ENCODE results near the gene TBC1D22A. TPM values are rescaled to one million over a fixed set of nuclear protein-coding genes. Genes with fewer than 3 reads are reported as not detected.

The TBC1D22A gene
- total RNA-seq, 1 experiment from 2014 or later, result 20.9 TPM

- H3K79me2 ChIP-seq (ENCODE audit: insufficient read depth, low read length), result no peaks in the 10 kb centered on the region
- H3K27me3 ChIP-seq (ENCODE audit: insufficient read depth, low read length), result no peaks in the 10 kb centered on the region
- ATAC-seq (no peak), DNase-seq (ENCODE audit: low read depth, low spot score) (no peak)
- no TSS peak for BruUV-seq (replicated peaks)
- ChIA-PET POLR2A (interaction anchor here (0.7 kb wide), 1 partner anchor 227 kb away, joined by 4 read pairs; no protein-coding TSS in a partner anchor), RAD21 (ENCODE audit: low non-redundant PET in 1 of 2, low total read pairs in 2 of 2, uncharacterized antibody in 2 of 2, unreplicated experiment in 2 of 2) (no interaction called here), CTCF (no interaction called here)
- H3K9ac ChIP-seq (ENCODE audit: low read length), result no peak overlapping the region
- no peak overlapping the region for H3K4me3 ChIP-seq (replicated peaks in 1 of 2; ENCODE audit: low read depth in 1 of 2, low read length in 2 of 2)
- H3K9me3 ChIP-seq (ENCODE audit: control insufficient read depth in 1 of 2, insufficient read depth in 1 of 2, low read depth in 1 of 2, low read length in 2 of 2), result no peaks in the 10 kb centered on the region
- no peak overlapping the region for H3K27ac ChIP-seq (ENCODE audit: low read depth, low read length)
- no peaks in the 10 kb centered on the region for H4K20me1 ChIP-seq (ENCODE audit: insufficient read depth)
- TF ChIP-seq MAX (IDR thresholded peaks at IDR 0.05), result no peak
- TF ChIP-seq SP1 (IDR thresholded peaks at IDR 0.05; ENCODE audit: low read depth), result no peak
- TF ChIP-seq CTCF (IDR thresholded peaks at IDR 0.05 in 2 of 3, conservative IDR thresholded peaks at IDR 0.05 in 1 of 3; ENCODE audit: borderline replicate concordance in 1 of 3, insufficient read depth in 1 of 3, low read depth in 2 of 3, low read length in 2 of 3), result no peak
- TF ChIP-seq SRF (IDR thresholded peaks at IDR 0.05; ENCODE audit: low read depth), result no peak
- no peak for TF ChIP-seq ELF1 (IDR thresholded peaks at IDR 0.05; ENCODE audit: borderline replicate concordance, low read depth)
- no peak for TF ChIP-seq TCF7L2 (IDR thresholded peaks at IDR 0.05; ENCODE audit: borderline replicate concordance, extremely low read depth, insufficient read depth, insufficient read length)
- no peak for TF ChIP-seq SIN3A (IDR thresholded peaks at IDR 0.05; ENCODE audit: low read depth)
- TF ChIP-seq JUND (IDR thresholded peaks at IDR 0.05), result no peak
- TF ChIP-seq CBX3 (IDR thresholded peaks at IDR 0.05; ENCODE audit: low read depth), result no peak
- H3K4me1 ChIP-seq (ENCODE audit: control insufficient read depth in 1 of 2, insufficient read depth in 2 of 2, low read length in 2 of 2), result no peaks in the 10 kb centered on the region
- H3K4me2 ChIP-seq (ENCODE audit: low read length), result no peak overlapping the region
- H2AFZ ChIP-seq (ENCODE audit: low read depth, low read length, poor library complexity, severe bottlenecking), result no peak overlapping the region
- no peaks in the 10 kb centered on the region for H3K36me3 ChIP-seq (ENCODE audit: control insufficient read depth in 1 of 2, insufficient read depth in 2 of 2, low read length in 2 of 2)
- intact Hi-C loops (cut with micrococcal nuclease), result no loop called here
- no peaks in the 10 kb centered on the region for H3K9me2 ChIP-seq (ENCODE audit: insufficient read depth)
Observed at GRCh38 chr22:46900549-46900948, 138.1 kb downstream of the TBC1D22A start.

DNA sequence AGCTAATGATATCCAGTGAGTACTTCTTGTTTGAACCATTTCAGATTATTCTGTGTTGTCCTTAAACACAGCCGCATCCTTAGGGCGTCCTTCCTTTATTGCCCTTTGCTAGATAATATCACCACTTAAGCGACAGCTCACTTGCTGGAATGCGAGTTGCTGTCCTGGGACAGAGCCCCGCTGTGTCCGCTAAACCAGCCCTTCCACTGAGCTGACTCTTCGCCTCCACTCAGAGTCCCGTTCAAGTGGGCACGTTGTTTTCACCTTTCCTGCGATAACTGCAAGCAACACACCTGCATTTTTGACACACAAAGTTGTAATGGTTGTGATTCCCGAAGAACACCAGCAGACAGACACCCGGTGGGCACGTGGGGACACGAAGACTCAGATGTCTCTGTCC is 140.0 kb downstream of the TBC1D22A start:
- ATAC-seq, result no peak
- Histone ChIP-seq H2AFZ (ENCODE audit: low read depth, low read length, poor library complexity, severe bottlenecking) (no peak overlapping the region), H3K27me3 (ENCODE audit: insufficient read depth, low read length) (no peaks in the 10 kb centered on the region), H3K4me2 (ENCODE audit: low read length) (no peak overlapping the region), H3K9me3 (ENCODE audit: control insufficient read depth in 1 of 2, insufficient read depth in 1 of 2, low read depth in 1 of 2, low read length in 2 of 2) (no peaks in the 10 kb centered on the region), H3K36me3 (ENCODE audit: control insufficient read depth in 1 of 2, insufficient read depth in 2 of 2, low read length in 2 of 2) (no peaks in the 10 kb centered on the region), H3K4me1 (ENCODE audit: control insufficient read depth in 1 of 2, insufficient read depth in 2 of 2, low read length in 2 of 2) (no peaks in the 10 kb centered on the region), H3K9ac (ENCODE audit: low read length) (no peak overlapping the region), H3K9me2 (ENCODE audit: insufficient read depth) (no peaks in the 10 kb centered on the region), H3K27ac (ENCODE audit: low read depth, low read length) (no peak overlapping the region), H3K79me2 (ENCODE audit: insufficient read depth, low read length) (no peaks in the 10 kb centered on the region), H4K20me1 (ENCODE audit: insufficient read depth) (no peaks in the 10 kb centered on the region), H3K4me3 (replicated peaks in 1 of 2; ENCODE audit: low read depth in 1 of 2, low read length in 2 of 2) (no peak overlapping the region)
- no peak for TF ChIP-seq JUND (IDR thresholded peaks at IDR 0.05)
- TF ChIP-seq CBX3 (IDR thresholded peaks at IDR 0.05; ENCODE audit: low read depth), result no peak
- TF ChIP-seq ATF3 (IDR thresholded peaks at IDR 0.05), result no peak
- TF ChIP-seq ZNF274 (IDR thresholded peaks at IDR 0.05; ENCODE audit: low read depth, low read length), result no peak
- TF ChIP-seq REST (IDR thresholded peaks at IDR 0.05; ENCODE audit: low read depth), result no peak
- POLR2A ChIA-PET, result no interaction called here
- no peak for DNase-seq (ENCODE audit: low read depth, low spot score)
- intact Hi-C loops (cut with micrococcal nuclease), result no loop called here
- CTCF ChIA-PET, result no interaction called here
- RAD21 ChIA-PET (ENCODE audit: low non-redundant PET in 1 of 2, low total read pairs in 2 of 2, uncharacterized antibody in 2 of 2, unreplicated experiment in 2 of 2), result no interaction called here
- BruUV-seq (replicated peaks), result no TSS peak
